Right atrium auricular region (tissue), 2 donors: ENCODE results near the gene SPPL3. TPM values are rescaled to one million over a fixed set of nuclear protein-coding genes. Genes with fewer than 3 reads are reported as not detected.

Source experiments
- DNase-seq: peaks from one replicate; pipeline ENCODE4 v3.0.0-alpha.2; 2019; ENCODE audit warnings: low spot score
- H3K27ac ChIP-seq, 2 donors: fragments of 200-600 bp; sonication (generic); 1 replicate in 1 of 2; 2 replicates in 1 of 2; pipeline ENCODE4 v1.5.1; 2016 to 2019
- H3K27me3 ChIP-seq, 2 donors: fragments of 200-600 bp; sonication (generic); one replicate each; pipeline versions ENCODE4 v1.5.1 to v1.6.0; 2017 to 2019
- H3K36me3 ChIP-seq: fragments of 200-600 bp; sonication (generic); one replicate; pipeline ENCODE4 v1.5.1; 2016
- H3K4me1 ChIP-seq, 2 donors: fragments of 200-600 bp; sonication (generic); one replicate each; pipeline versions ENCODE4 v1.5.1 to v1.6.0; 2017 to 2019
- H3K4me3 ChIP-seq, 2 donors: fragments of 200-600 bp; sonication (generic); 1 replicate in 1 of 2; 2 replicates in 1 of 2; pipeline ENCODE4 v1.5.1; 2017 to 2019; ENCODE audit warnings: mild to moderate bottlenecking in 1 of 2, moderate library complexity in 1 of 2
- H3K9me3 ChIP-seq, 2 donors: fragments of 200-600 bp; sonication (generic); one replicate each; pipeline ENCODE4 v1.5.1; 2019
- CTCF ChIP-seq, 2 donors: fragments of 200-600 bp; sonication (generic); IDR thresholded peaks; one replicate each; pipeline ENCODE4 v1.5.1; 2019; ENCODE audit warnings: antibody characterized with exemption in 2 of 2
- total RNA-seq, 2 donors: library from RNA; depleted of rRNA; stranded (reverse); fragments of >200 nt; gene quantifications; one replicate each; pipeline ENCODE4 v1.1.0, GENCODE V29; 2016

The SPPL3 gene
- total RNA-seq, 2 donors from 2014 or later = 13.8 to 16.5 TPM

GRCh38 chr12:120783197-120783596 lies 121.0 kb downstream of the SPPL3 start:
- Histone ChIP-seq H3K4me1 (no peaks in the 10 kb centered on the region), H3K4me3 (no peak overlapping the region), H3K27ac (peak overlapping the region in 1 of 2 donors; percentile 20), H3K27me3 (no peaks in the 10 kb centered on the region), H3K9me3 (no peaks in the 10 kb centered on the region), H3K36me3 (peaks cover 20% of the 10 kb centered on the region)
- DNase-seq = no peak
- TF ChIP-seq CTCF (IDR thresholded peaks at IDR 0.05) = no peak

GRCh38 chr12:120775862-120776552 lies 128.2 kb downstream of the SPPL3 start:
- no peaks in the 10 kb centered on the region for H3K36me3 ChIP-seq

GRCh38 chr12:120774169-120774916 lies 129.8 kb downstream of the SPPL3 start:
- H3K36me3 ChIP-seq = no peaks in the 10 kb centered on the region
- no peaks in the 10 kb centered on the region for H3K4me1 ChIP-seq
- H3K4me3 ChIP-seq = no peak overlapping the region
- H3K9me3 ChIP-seq = no peaks in the 10 kb centered on the region
- no peak for TF ChIP-seq CTCF (IDR thresholded peaks at IDR 0.05)
- H3K27ac ChIP-seq = no peak overlapping the region
- no peaks in the 10 kb centered on the region for H3K27me3 ChIP-seq
- DNase-seq = no peak

More at GRCh38 chr12:120775862-120776552, 128.2 kb downstream of the SPPL3 start:
- Histone ChIP-seq H3K27me3 (no peaks in the 10 kb centered on the region), H3K9me3 (no peaks in the 10 kb centered on the region), H3K4me3 (no peak overlapping the region), H3K27ac (peak overlapping the region in 1 of 2 donors; percentile 5), H3K4me1 (no peaks in the 10 kb centered on the region)
- no peak for DNase-seq
- no peak for TF ChIP-seq CTCF (IDR thresholded peaks at IDR 0.05)

GRCh38 chr12:120771097-120771496 lies 133.1 kb downstream of the SPPL3 start:
- no peaks in the 10 kb centered on the region for H3K4me1 ChIP-seq
- no peak overlapping the region for H3K27ac ChIP-seq
- no peaks in the 10 kb centered on the region for H3K27me3 ChIP-seq
- TF ChIP-seq CTCF (IDR thresholded peaks at IDR 0.05) = no peak
- no peaks in the 10 kb centered on the region for H3K9me3 ChIP-seq
- H3K36me3 ChIP-seq = peaks cover 31% of the 10 kb centered on the region
- DNase-seq = no peak
- no peak overlapping the region for H3K4me3 ChIP-seq

GRCh38 chr12:120767071-120768024 lies 136.8 kb downstream of the SPPL3 start:
- no peak for DNase-seq
- H3K27ac ChIP-seq = no peak overlapping the region

More at GRCh38 chr12:120767071-120768024, 136.8 kb downstream of the SPPL3 start:
- no peak overlapping the region for H3K4me3 ChIP-seq
- no peak for TF ChIP-seq CTCF (IDR thresholded peaks at IDR 0.05)
- H3K4me1 ChIP-seq = peaks cover 0 to 2% of the 10 kb centered on the region in 2 donors
- no peaks in the 10 kb centered on the region for H3K27me3 ChIP-seq
- H3K9me3 ChIP-seq = no peaks in the 10 kb centered on the region
- H3K36me3 ChIP-seq = peaks cover 48% of the 10 kb centered on the region
